Upper lobe of left lung (tissue), 4 donors: ENCODE data around the gene DDC.

Experiments
- CTCF ChIP-seq, 6 experiments: fragments of 450-650 bp in 4 of 6; fragments of 200-600 bp in 2 of 6; sonication (generic) in 2 of 6; IDR thresholded peaks; one replicate each; pipeline ENCODE4 v1.5.1; 2016 to 2019; ENCODE audit warnings: antibody characterized with exemption in 6 of 6
- EP300 ChIP-seq, 4 donors: sonication (generic); formaldehyde crosslinking; IDR thresholded peaks; one replicate each; pipeline ENCODE4 v1.5.1; 2017; ENCODE audit warnings: antibody characterized with exemption in 4 of 4, control low read depth in 2 of 4
- POLR2A ChIP-seq, 4 donors: fragments of 450-650 bp; IDR thresholded peaks; one replicate each; pipeline ENCODE4 v1.5.1; 2016 to 2017; ENCODE audit warnings: antibody characterized with exemption in 4 of 4, mild to moderate bottlenecking in 2 of 4
- POLR2AphosphoS5 ChIP-seq, 2 donors: sonication (generic); formaldehyde crosslinking; IDR thresholded peaks; one replicate each; pipeline ENCODE4 v1.5.1; 2017; ENCODE audit warnings: antibody characterized with exemption in 2 of 2

- TF ChIP-seq CTCF (IDR thresholded peaks at IDR 0.05), result no peak
- peak in 1 of 4 donors; percentile 76 for TF ChIP-seq EP300 (IDR thresholded peaks at IDR 0.05)
- no peak for TF ChIP-seq POLR2A (IDR thresholded peaks at IDR 0.05)
- peak in 1 of 2 donors; percentile 8 for TF ChIP-seq POLR2AphosphoS5 (IDR thresholded peaks at IDR 0.05)
These were observed 118.7 kb downstream of the DDC start for GRCh38 chr7:50446542-50446960.
